GM12878 (cell line): ENCODE results near the gene AKR1C1. TPM values are rescaled to one million over a fixed set of nuclear protein-coding genes. Genes with fewer than 3 reads are reported as not detected.

Experiments
- ATAC-seq: fragments of 200-7000 bp; cut with Tn5 transposase; 3 replicates; pipeline ENCODE4 v1.9.1; 2020; ENCODE audit warnings: mild to moderate bottlenecking, moderate library complexity
- BruUV-seq: library from RNA; stranded (reverse); fragments of 400-500 nt; replicated peaks from 2 replicates; lab custom pipeline; 2021; lab: Mats Ljungman, UMichigan
- CTCF ChIA-PET: fragments of 300-600 bp; sonication (Branson Sonifier 250); formaldehyde crosslinking; extraction: SDS; loops from one replicate; lab custom pipeline; 2021; ENCODE audit warnings: inconsistent platforms; lab: Yijun Ruan, JAX
- POLR2A ChIA-PET: fragments of 350-600 bp; formaldehyde crosslinking; extraction: SDS; loops from one replicate; lab custom pipeline; 2021; ENCODE audit warnings: inconsistent platforms; lab: Charles Lee
- RAD21 ChIA-PET: fragments of 300-600 bp; sonication (Branson Sonifier 250); formaldehyde crosslinking; loops from one replicate; lab custom pipeline; 2023; ENCODE audit warnings: antibody characterized with exemption; ENCODE audit not compliant: unreplicated experiment; lab: Charles Lee
- SMC1A ChIA-PET: fragments of 300-600 bp; sonication (Branson Sonifier 250); formaldehyde crosslinking; loops from one replicate; lab custom pipeline; 2023; ENCODE audit not compliant: unreplicated experiment, uncharacterized antibody; lab: Charles Lee
- DNase-seq: peaks from one replicate; pipeline ENCODE4 v3.0.0-alpha.2; 2011; ENCODE audit warnings: low read depth, low spot score
- FAIRE-seq: peaks from 3 replicates; lab custom pipeline; 2011; peaks lifted over from hg19 to GRCh38; lab: Jason Lieb, UNC
- H2AFZ ChIP-seq: 2 replicates; pipeline ENCODE4 v1.6.0; 2011; ENCODE audit warnings: low read depth, low read length, control low read depth; ENCODE audit not compliant: control insufficient read depth
- H3K27ac ChIP-seq: 2 replicates; pipeline ENCODE4 v1.5.1; 2011; ENCODE audit warnings: control low read depth; ENCODE audit not compliant: control insufficient read depth, insufficient read depth
- H3K27me3 ChIP-seq, 2 experiments: replicated peaks in 1 of 2; 2 replicates each; pipeline versions ENCODE4 v1.6.0 to v1.6.1; 2011; ENCODE audit warnings: low read length in 1 of 2; ENCODE audit not compliant: control insufficient read depth in 2 of 2, insufficient read depth in 2 of 2
- H3K36me3 ChIP-seq, 2 experiments: 2 replicates each; pipeline ENCODE4 v1.5.1; 2011; ENCODE audit warnings: low read length in 1 of 2; ENCODE audit not compliant: control insufficient read depth in 2 of 2, insufficient read depth in 2 of 2
- H3K4me1 ChIP-seq: 2 replicates; pipeline ENCODE4 v1.6.1; 2011; ENCODE audit warnings: mild to moderate bottlenecking, low read length, moderate library complexity, mixed read lengths; ENCODE audit not compliant: control insufficient read depth, insufficient read depth
- H3K4me2 ChIP-seq: 2 replicates; pipeline ENCODE4 v1.6.0; 2011; ENCODE audit warnings: control low read depth; ENCODE audit not compliant: control insufficient read depth, insufficient read depth
- H3K4me3 ChIP-seq: fragments of 200-600 bp; sonication (generic); 2 replicates; pipeline ENCODE4 v1.5.1; 2016
- H3K79me2 ChIP-seq: 2 replicates; pipeline ENCODE4 v1.6.0; 2011; ENCODE audit warnings: low read length; ENCODE audit not compliant: control insufficient read depth, insufficient read depth
- H3K9ac ChIP-seq: 2 replicates; pipeline ENCODE4 v1.8.0; 2011; ENCODE audit warnings: low read length, control low read depth, mixed read lengths; ENCODE audit not compliant: control insufficient read depth, insufficient read depth
- H3K9me3 ChIP-seq: replicated peaks from 3 replicates; pipeline ENCODE4 v1.5.1; 2011; ENCODE audit warnings: mild to moderate bottlenecking, low read length; ENCODE audit not compliant: control insufficient read depth, insufficient read depth
- H4K20me1 ChIP-seq: 2 replicates; pipeline ENCODE4 v1.6.0; 2011; ENCODE audit not compliant: control insufficient read depth, insufficient read depth
- BCLAF1 ChIP-seq: fragments of 450-650 bp; IDR thresholded peaks from 2 replicates; pipeline ENCODE4 v1.6.1; 2017; ENCODE audit warnings: antibody characterized with exemption, mild to moderate bottlenecking, moderate library complexity
- CREB1 ChIP-seq: IDR thresholded peaks from 2 replicates; pipeline ENCODE4 v1.6.1; 2012; ENCODE audit warnings: low read depth, mild to moderate bottlenecking, inconsistent platforms
- GABPA ChIP-seq: IDR thresholded peaks from 2 replicates; pipeline ENCODE4 v1.6.1; 2014; ENCODE audit warnings: antibody characterized with exemption, low read depth, mild to moderate bottlenecking, inconsistent platforms
- NBN ChIP-seq: fragments of 450-650 bp; IDR thresholded peaks from 2 replicates; pipeline ENCODE4 v1.6.1; 2016
- NFXL1 ChIP-seq: fragments of 450-650 bp; IDR thresholded peaks from 2 replicates; pipeline ENCODE4 v1.6.1; 2017; ENCODE audit warnings: antibody characterized with exemption, mild to moderate bottlenecking, borderline replicate concordance
- NR2C2 ChIP-seq: IDR thresholded peaks from 2 replicates; pipeline ENCODE4 v1.6.1; 2011; ENCODE audit warnings: borderline replicate concordance, low read depth; ENCODE audit not compliant: control insufficient read depth, insufficient read length
- PKNOX1 ChIP-seq: fragments of 450-650 bp; IDR thresholded peaks from 2 replicates; pipeline ENCODE4 v1.6.1; 2016; ENCODE audit warnings: mild to moderate bottlenecking
- SREBF1 ChIP-seq: IDR thresholded peaks from 2 replicates; pipeline ENCODE4 v1.6.1; 2012; ENCODE audit warnings: mild to moderate bottlenecking, low read length
- STAT1 ChIP-seq: fragments of 450-650 bp; conservative IDR thresholded peaks from 2 replicates; pipeline ENCODE4 v1.6.1; 2014; ENCODE audit warnings: antibody characterized with exemption, mild to moderate bottlenecking
- ZBTB4 ChIP-seq: fragments of 450-650 bp; formaldehyde crosslinking; IDR thresholded peaks from 2 replicates; pipeline ENCODE4 v1.4.0; 2022; ENCODE audit warnings: mild to moderate bottlenecking, moderate library complexity
- ZNF592 ChIP-seq: fragments of 450-650 bp; IDR thresholded peaks from 2 replicates; pipeline ENCODE4 v1.6.1; 2017; ENCODE audit warnings: mild to moderate bottlenecking, moderate library complexity
- WGBS: methylation state at CpG from one replicate; pipeline ENCODE4 v1.1.6; 2016; ENCODE audit warnings: low lambda C conversion rate; ENCODE audit not compliant: insufficient replicate concordance, insufficient coverage; ENCODE audit errors: missing lambda C conversion rate; 5-methylcytosine and 5-hydroxymethylcytosine counted together
- in situ Hi-C: fragments of 300-500 bp; cut with MboI; formaldehyde crosslinking; loops from 9 replicates; pipeline ENCODE4 v1.14.3; 2018; ENCODE audit warnings: mixed read lengths
- intact Hi-C: fragments of 100-400 bp; cut with micrococcal nuclease; formaldehyde crosslinking; loops from one replicate; pipeline ENCODE4 v1.14.2; 2022; ENCODE audit not compliant: unreplicated experiment
- polyA plus RNA-seq, 11 experiments: library from polyadenylated mRNA; depleted of rRNA in 4 of 11; unstranded in 6 of 11; stranded (reverse) in 5 of 11; fragments of >200 nt; fragmentation: Nextera tagmentation in 4 of 11; fragmentation: Illumina TruSeq in 1 of 11; extraction: Ambion mirVana in 4 of 11; extraction: Trizol in 1 of 11; gene quantifications; 1 replicate in 1 of 11; 2 replicates in 10 of 11; pipeline versions ENCODE4 v1.2.1 to v1.2.3, GENCODE V29; 2011 to 2016; ENCODE audit warnings: inconsistent platforms in 2 of 11, missing spikeins in 2 of 11, low read depth in 1 of 11
- total RNA-seq, 4 experiments: library from RNA; depleted of rRNA in 3 of 4; stranded (reverse); fragments of >200 nt in 3 of 4; fragmentation: Illumina TruSeq in 1 of 4; extraction: Trizol in 1 of 4; gene quantifications; 2 replicates each; pipeline versions ENCODE4 v1.2.1 to v1.2.3, GENCODE V29; 2013 to 2021

Gene AKR1C1
- total and polyA plus RNA-seq, 10 of the 15 experiments (the other 5 are each of a cell fraction or from before 2014, with no cell fraction given): 0.05 to 1.2 (median 0.35) TPM; not detected in 6

GRCh38 chr10:4998671-4999070 is 35.5 kb downstream of the AKR1C1 start (continued):
- TF ChIP-seq CREB1: no peak
- TF ChIP-seq SREBF1: no peak
- no peak for TF ChIP-seq NR2C2
- no peak for TF ChIP-seq NFXL1
- TF ChIP-seq PKNOX1: no peak
- TF ChIP-seq STAT1: no peak
- TF ChIP-seq BCLAF1: no peak
- no peak for TF ChIP-seq GABPA
- TF ChIP-seq, all 136 proteins: peak for 0

GRCh38 chr10:5002013-5002727 is 39.0 kb downstream of the AKR1C1 start:
- ChIA-PET CTCF (no interaction called here), RAD21 (no interaction called here), POLR2A (no interaction called here), SMC1A (interaction anchor here (0.6 kb wide), 1 partner anchor 220 kb away, joined by 3 read pairs; no protein-coding TSS in a partner anchor)
- no peak overlapping the region for H3K4me2 ChIP-seq
- no peak overlapping the region for H3K27ac ChIP-seq
- BruUV-seq: no TSS peak
- no peak overlapping the region for H3K4me3 ChIP-seq
- no peak overlapping the region for H3K9ac ChIP-seq
- H3K79me2 ChIP-seq: no peaks in the 10 kb centered on the region
- intact Hi-C loops (no loop called here), in situ Hi-C loops (no loop called here)
- ATAC-seq (no peak), FAIRE-seq (no peak), DNase-seq (no peak)
- H2AFZ ChIP-seq: no peak overlapping the region
- H3K27me3 ChIP-seq: no peaks in the 10 kb centered on the region
- no peaks in the 10 kb centered on the region for H3K9me3 ChIP-seq
- 66% methylated on average over 2 of the region's 2 CpGs for WGBS
- H3K36me3 ChIP-seq: no peaks in the 10 kb centered on the region
- no peaks in the 10 kb centered on the region for H4K20me1 ChIP-seq
- H3K4me1 ChIP-seq: no peaks in the 10 kb centered on the region
- TF ChIP-seq ZBTB4 (no peak), ZNF592 (no peak), NBN (no peak)
